Upper lobe of left lung (tissue), 6 donors: ENCODE results near the gene SART3. TPM values are rescaled to one million over a fixed set of nuclear protein-coding genes. Genes with fewer than 3 reads are reported as not detected.

Experiments used
- ATAC-seq, 2 donors: fragments of 200-7000 bp; cut with Tn5 transposase; one replicate each; pipeline ENCODE4 v1.9.1; 2022; ENCODE audit warnings: mild to moderate bottlenecking in 2 of 2, moderate library complexity in 2 of 2; ENCODE audit not compliant: low FRiP score in 2 of 2
- DNase-seq, 2 donors: peaks; one replicate each; pipeline ENCODE4 v3.0.0-alpha.2; 2019 to 2020
- H3K27ac ChIP-seq, 4 donors: fragments of 200-600 bp; sonication (generic); one replicate each; pipeline ENCODE4 v1.5.1; 2016 to 2019
- H3K27me3 ChIP-seq, 4 donors: fragments of 200-600 bp; sonication (generic); one replicate each; pipeline ENCODE4 v1.5.1; 2017 to 2019
- H3K36me3 ChIP-seq, 4 donors: fragments of 200-600 bp; sonication (generic); one replicate each; pipeline ENCODE4 v1.5.1; 2016 to 2019
- H3K4me1 ChIP-seq, 4 donors: fragments of 200-600 bp; sonication (generic); one replicate each; pipeline ENCODE4 v1.5.1; 2018 to 2019
- H3K4me3 ChIP-seq, 4 donors: fragments of 200-600 bp; sonication (generic); one replicate each; pipeline ENCODE4 v1.5.1; 2017 to 2019; ENCODE audit warnings: mild to moderate bottlenecking in 2 of 4, moderate library complexity in 1 of 4
- H3K9me3 ChIP-seq, 4 donors: fragments of 200-600 bp; sonication (generic); one replicate each; pipeline ENCODE4 v1.5.1; 2018 to 2019
- CTCF ChIP-seq, 6 experiments: fragments of 450-650 bp in 4 of 6; fragments of 200-600 bp in 2 of 6; sonication (generic) in 2 of 6; IDR thresholded peaks; one replicate each; pipeline ENCODE4 v1.5.1; 2016 to 2019; ENCODE audit warnings: antibody characterized with exemption in 6 of 6
- EP300 ChIP-seq, 4 donors: sonication (generic); formaldehyde crosslinking; IDR thresholded peaks; one replicate each; pipeline ENCODE4 v1.5.1; 2017; ENCODE audit warnings: antibody characterized with exemption in 4 of 4, control low read depth in 2 of 4
- POLR2A ChIP-seq, 4 donors: fragments of 450-650 bp; IDR thresholded peaks; one replicate each; pipeline ENCODE4 v1.5.1; 2016 to 2017; ENCODE audit warnings: antibody characterized with exemption in 4 of 4, mild to moderate bottlenecking in 2 of 4
- POLR2AphosphoS5 ChIP-seq, 2 donors: sonication (generic); formaldehyde crosslinking; IDR thresholded peaks; one replicate each; pipeline ENCODE4 v1.5.1; 2017; ENCODE audit warnings: antibody characterized with exemption in 2 of 2
- WGBS, 2 donors: methylation state at CpG; one replicate each; pipeline ENCODE4 v1.1.5; 2017 to 2018; 5-methylcytosine and 5-hydroxymethylcytosine counted together
- total RNA-seq, 6 donors: library from RNA; depleted of rRNA in 4 of 6; stranded (reverse); fragments of >200 nt in 4 of 6; gene quantifications; one replicate each; pipeline versions ENCODE4 v1.1.0 to v1.2.1, GENCODE V29; 2016 to 2021
- donor health status: DM: no; HTN: no; CAD: no; lungs with moderate emphysema.
- donor health status: DM: no; HTN: yes; CAD: no; lungs with severe emphysema.

The SART3 gene
- total RNA-seq, 6 donors from 2014 or later = 36.9 to 235 (median 63.9) TPM

GRCh38 chr12:108538616-108539195 is 22.3 kb downstream of the SART3 start:
- ATAC-seq (no peak), DNase-seq (no peak)
- TF ChIP-seq POLR2AphosphoS5 (IDR thresholded peaks at IDR 0.05) (no peak), POLR2A (IDR thresholded peaks at IDR 0.05) (no peak), EP300 (IDR thresholded peaks at IDR 0.05) (no peak), CTCF (IDR thresholded peaks at IDR 0.05) (no peak)
- H3K4me3 ChIP-seq = no peak overlapping the region
- H3K27ac ChIP-seq = no peak overlapping the region
- H3K36me3 ChIP-seq = peaks cover 8 to 83% (median 49%) of the 10 kb centered on the region in 4 donors
- H3K9me3 ChIP-seq = no peaks in the 10 kb centered on the region
- WGBS, 2 donors = 92% methylated on average over 10 of the region's 10 CpGs
- H3K27me3 ChIP-seq = no peaks in the 10 kb centered on the region
- H3K4me1 ChIP-seq = no peaks in the 10 kb centered on the region

GRCh38 chr12:108538146-108538545 is 22.8 kb downstream of the SART3 start:
- WGBS, 2 donors = 70 to 84% methylated on average over 6 of the region's 6 CpGs
- peaks cover 8 to 83% (median 44%) of the 10 kb centered on the region in 4 donors for H3K36me3 ChIP-seq
- ATAC-seq = no peak

GRCh38 chr12:108531929-108532848 is 28.8 kb downstream of the SART3 start:
- Histone ChIP-seq H3K4me3 (no peak overlapping the region), H3K27ac (no peak overlapping the region), H3K27me3 (no peaks in the 10 kb centered on the region), H3K9me3 (no peaks in the 10 kb centered on the region), H3K4me1 (no peaks in the 10 kb centered on the region), H3K36me3 (peaks cover 45 to 100% (median 75%) of the 10 kb centered on the region in 4 donors)
- WGBS, 2 donors = 93 to 96% methylated on average over 14 to 15 of the region's 15 CpGs
- DNase-seq (no peak), ATAC-seq (no peak)
- no peak for TF ChIP-seq EP300 (IDR thresholded peaks at IDR 0.05)
- no peak for TF ChIP-seq CTCF (IDR thresholded peaks at IDR 0.05)

More at GRCh38 chr12:108538146-108538545, 22.8 kb downstream of the SART3 start:
- no peak overlapping the region for H3K27ac ChIP-seq
- H3K27me3 ChIP-seq = no peaks in the 10 kb centered on the region
- TF ChIP-seq EP300 (IDR thresholded peaks at IDR 0.05) (no peak), POLR2AphosphoS5 (IDR thresholded peaks at IDR 0.05) (no peak), POLR2A (IDR thresholded peaks at IDR 0.05) (no peak), CTCF (IDR thresholded peaks at IDR 0.05) (no peak)
- no peaks in the 10 kb centered on the region for H3K9me3 ChIP-seq
- H3K4me1 ChIP-seq = no peaks in the 10 kb centered on the region
- H3K4me3 ChIP-seq = no peak overlapping the region
- no peak for DNase-seq

DNA sequence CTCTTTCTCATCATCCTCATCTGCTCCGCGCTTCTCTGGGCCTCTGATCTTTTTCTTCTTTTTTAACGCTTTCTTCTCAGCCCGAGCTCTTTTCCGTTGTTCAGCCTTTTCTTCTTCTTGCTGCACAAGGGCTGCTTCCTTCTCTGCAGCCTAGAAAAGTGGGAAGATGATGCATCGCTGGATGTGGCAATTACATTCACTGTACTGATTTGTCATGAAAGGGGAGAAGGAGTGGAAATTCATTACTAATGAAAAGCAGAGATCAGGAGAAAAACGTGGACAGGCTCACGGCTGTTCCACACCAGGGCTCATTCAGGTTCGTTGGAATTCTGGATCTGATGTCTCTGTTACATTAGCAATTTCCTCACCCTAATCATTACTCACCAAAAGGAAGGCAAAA is 30.8 kb downstream of the SART3 start:
- no peak for ATAC-seq
- Histone ChIP-seq H3K27ac (no peak overlapping the region), H3K27me3 (no peaks in the 10 kb centered on the region), H3K9me3 (no peaks in the 10 kb centered on the region), H3K4me3 (no peak overlapping the region), H3K36me3 (peaks cover 55 to 100% (median 75%) of the 10 kb centered on the region in 4 donors), H3K4me1 (no peaks in the 10 kb centered on the region)
- TF ChIP-seq CTCF (IDR thresholded peaks at IDR 0.05) (no peak), POLR2AphosphoS5 (IDR thresholded peaks at IDR 0.05) (no peak), POLR2A (IDR thresholded peaks at IDR 0.05) (no peak)
- DNase-seq = no peak
- 92% methylated on average over 9 of the region's 9 CpGs for WGBS, 2 donors
